Myocyte (in vitro differentiated cells): ENCODE data around the gene BCL7A. TPM values are rescaled to one million over a fixed set of nuclear protein-coding genes. Genes with fewer than 3 reads are reported as not detected.

Experiments used
- total RNA-seq: library from RNA; depleted of rRNA; stranded (reverse); fragments of >200 nt; gene quantifications from 2 replicates; pipeline ENCODE4 v1.2.3, GENCODE V29; 2014

Gene BCL7A
- total RNA-seq, 1 donor from 2014 or later = 14.0 TPM

Other genes starting within 250 kb of the BCL7A start
- gene RHOF, start 228.2 kb upstream of the BCL7A start, total RNA-seq = 2.3 and 2.4 TPM in 2 replicates
- gene SETD1B, start 217.9 kb upstream of the BCL7A start, total RNA-seq = 3.9 and 4.0 TPM in 2 replicates
- gene HPD, start 163.0 kb upstream of the BCL7A start, total RNA-seq = 0.13 TPM in 1 of 2 replicates, not detected in the other
- 86.5 and 98.8 TPM in 2 replicates for gene PSMD9, start 133.1 kb upstream of the BCL7A start, total RNA-seq
- gene CFAP251, start 103.3 kb upstream of the BCL7A start, total RNA-seq = 0.99 and 2.5 TPM in 2 replicates
- gene MLXIP, start 56.9 kb downstream of the BCL7A start, total RNA-seq = 14.6 and 21.9 TPM in 2 replicates
- gene IL31, start 152.3 kb downstream of the BCL7A start, total RNA-seq = not detected in 2 replicates
- gene LRRC43, start 161.2 kb downstream of the BCL7A start, total RNA-seq = not detected in 2 replicates
- gene B3GNT4, start 181.8 kb downstream of the BCL7A start, total RNA-seq = 0.36 TPM in 1 of 2 replicates, not detected in the other
- gene DIABLO, start 204.2 kb downstream of the BCL7A start, total RNA-seq = 60.2 and 63.9 TPM in 2 replicates
- gene VPS33A, start 244.6 kb downstream of the BCL7A start, total RNA-seq = 19.0 and 20.0 TPM in 2 replicates